ENCODE results near the gene CAPN10. TPM values are rescaled to one million over a fixed set of nuclear protein-coding genes. Genes with fewer than 3 reads are reported as not detected.

CAPN10 gene
- total and polyA plus RNA-seq, 4 donors: 15.0 to 50.8 (median 41.8) TPM

- Histone ChIP-seq H3K27me3 (ENCODE audit: control insufficient read depth, insufficient read depth, low read length) (no peaks in the 10 kb centered on the region), H3K4me3 (ENCODE audit: low read depth, low read length) (peak overlapping the region; percentile 97), H3K9me3 (ENCODE audit: control insufficient read depth, insufficient read depth, low read length) (no peaks in the 10 kb centered on the region), H3K27ac (ENCODE audit: low read depth, low read length) (no peak overlapping the region), H3K4me1 (ENCODE audit: control insufficient read depth, insufficient read depth, low read length) (peaks cover 34% of the 10 kb centered on the region), H3K36me3 (ENCODE audit: control insufficient read depth, insufficient read depth, low read length) (peaks cover 51% of the 10 kb centered on the region)
- DNase-seq (ENCODE audit: low read depth in 4 of 6, low spot score in 6 of 6): no peak
- WGBS (ENCODE audit: insufficient coverage): 77% methylated on average over 10 of the region's 10 CpGs
These were observed 1.6 kb downstream of the CAPN10 start for GRCh38 chr2:240588006-240588655.

GRCh38 chr2:240588669-240589068 lies 2.1 kb downstream of the CAPN10 start:
- Histone ChIP-seq H3K27ac (ENCODE audit: low read depth, low read length) (no peak overlapping the region), H3K36me3 (ENCODE audit: control insufficient read depth, insufficient read depth, low read length) (peaks cover 57% of the 10 kb centered on the region), H3K4me3 (ENCODE audit: low read depth, low read length) (no peak overlapping the region), H3K27me3 (ENCODE audit: control insufficient read depth, insufficient read depth, low read length) (no peaks in the 10 kb centered on the region), H3K9me3 (ENCODE audit: control insufficient read depth, insufficient read depth, low read length) (no peaks in the 10 kb centered on the region), H3K4me1 (ENCODE audit: control insufficient read depth, insufficient read depth, low read length) (peaks cover 39% of the 10 kb centered on the region)
- DNase-seq (ENCODE audit: low read depth in 4 of 6, low spot score in 6 of 6): no peak
- 94% methylated on average over 4 of the region's 4 CpGs for WGBS (ENCODE audit: insufficient coverage)

GRCh38 chr2:240589375-240589774 lies 2.8 kb downstream of the CAPN10 start:
- peaks cover 46% of the 10 kb centered on the region for H3K4me1 ChIP-seq (ENCODE audit: control insufficient read depth, insufficient read depth, low read length)
- H3K27me3 ChIP-seq (ENCODE audit: control insufficient read depth, insufficient read depth, low read length): no peaks in the 10 kb centered on the region
- no peaks in the 10 kb centered on the region for H3K9me3 ChIP-seq (ENCODE audit: control insufficient read depth, insufficient read depth, low read length)
- H3K36me3 ChIP-seq (ENCODE audit: control insufficient read depth, insufficient read depth, low read length): peaks cover 59% of the 10 kb centered on the region
- no peak for DNase-seq (ENCODE audit: low read depth in 4 of 6, low spot score in 6 of 6)
- no peak overlapping the region for H3K4me3 ChIP-seq (ENCODE audit: low read depth, low read length)
- WGBS (ENCODE audit: insufficient coverage): 82% methylated on average over 13 of the region's 14 CpGs
- no peak overlapping the region for H3K27ac ChIP-seq (ENCODE audit: low read depth, low read length)

GRCh38 chr2:240589850-240590525 lies 3.5 kb downstream of the CAPN10 start:
- no peak overlapping the region for H3K4me3 ChIP-seq (ENCODE audit: low read depth, low read length)
- H3K4me1 ChIP-seq (ENCODE audit: control insufficient read depth, insufficient read depth, low read length): peaks cover 47% of the 10 kb centered on the region
- no peak overlapping the region for H3K27ac ChIP-seq (ENCODE audit: low read depth, low read length)
- no peaks in the 10 kb centered on the region for H3K9me3 ChIP-seq (ENCODE audit: control insufficient read depth, insufficient read depth, low read length)
- 90% methylated on average over 16 of the region's 16 CpGs for WGBS (ENCODE audit: insufficient coverage)
- H3K36me3 ChIP-seq (ENCODE audit: control insufficient read depth, insufficient read depth, low read length): peaks cover 60% of the 10 kb centered on the region
- DNase-seq (ENCODE audit: low read depth in 4 of 6, low spot score in 6 of 6): no peak
- H3K27me3 ChIP-seq (ENCODE audit: control insufficient read depth, insufficient read depth, low read length): no peaks in the 10 kb centered on the region

- Histone ChIP-seq H3K27me3 (ENCODE audit: control insufficient read depth, insufficient read depth, low read length) (no peaks in the 10 kb centered on the region), H3K36me3 (ENCODE audit: control insufficient read depth, insufficient read depth, low read length) (peaks cover 67% of the 10 kb centered on the region), H3K9me3 (ENCODE audit: control insufficient read depth, insufficient read depth, low read length) (no peaks in the 10 kb centered on the region), H3K27ac (ENCODE audit: low read depth, low read length) (no peak overlapping the region), H3K4me3 (ENCODE audit: low read depth, low read length) (no peak overlapping the region), H3K4me1 (ENCODE audit: control insufficient read depth, insufficient read depth, low read length) (peaks cover 47% of the 10 kb centered on the region)
- WGBS (ENCODE audit: insufficient coverage): 95% methylated on average over 21 of the region's 21 CpGs
- no peak for DNase-seq (ENCODE audit: low read depth in 4 of 6, low spot score in 6 of 6)
These were observed 4.2 kb downstream of the CAPN10 start for GRCh38 chr2:240590681-240591111.

- H3K4me3 ChIP-seq (ENCODE audit: low read depth, low read length): no peak overlapping the region
- H3K9me3 ChIP-seq (ENCODE audit: control insufficient read depth, insufficient read depth, low read length): no peaks in the 10 kb centered on the region
- no peak overlapping the region for H3K27ac ChIP-seq (ENCODE audit: low read depth, low read length)
- H3K36me3 ChIP-seq (ENCODE audit: control insufficient read depth, insufficient read depth, low read length): peaks cover 73% of the 10 kb centered on the region
- H3K4me1 ChIP-seq (ENCODE audit: control insufficient read depth, insufficient read depth, low read length): peaks cover 50% of the 10 kb centered on the region
- H3K27me3 ChIP-seq (ENCODE audit: control insufficient read depth, insufficient read depth, low read length): no peaks in the 10 kb centered on the region
- no CpG with 5 or more reads among the region's 6 CpGs for WGBS (ENCODE audit: insufficient coverage)
- no peak for DNase-seq (ENCODE audit: low read depth in 4 of 6, low spot score in 6 of 6)
These were observed 4.7 kb downstream of the CAPN10 start for GRCh38 chr2:240591226-240591625.

- no peak overlapping the region for H3K27ac ChIP-seq (ENCODE audit: low read depth, low read length)
- H3K36me3 ChIP-seq (ENCODE audit: control insufficient read depth, insufficient read depth, low read length): peaks cover 78% of the 10 kb centered on the region
- H3K27me3 ChIP-seq (ENCODE audit: control insufficient read depth, insufficient read depth, low read length): no peaks in the 10 kb centered on the region
- DNase-seq (ENCODE audit: low read depth in 4 of 6, low spot score in 6 of 6): no peak
- 95% methylated on average over 13 of the region's 13 CpGs for WGBS (ENCODE audit: insufficient coverage)
- peaks cover 56% of the 10 kb centered on the region for H3K4me1 ChIP-seq (ENCODE audit: control insufficient read depth, insufficient read depth, low read length)
- no peak overlapping the region for H3K4me3 ChIP-seq (ENCODE audit: low read depth, low read length)
- H3K9me3 ChIP-seq (ENCODE audit: control insufficient read depth, insufficient read depth, low read length): no peaks in the 10 kb centered on the region
These were observed 5.2 kb downstream of the CAPN10 start for GRCh38 chr2:240591784-240592183.

- Histone ChIP-seq H3K27ac (ENCODE audit: low read depth, low read length) (no peak overlapping the region), H3K36me3 (ENCODE audit: control insufficient read depth, insufficient read depth, low read length) (peaks cover 92% of the 10 kb centered on the region), H3K27me3 (ENCODE audit: control insufficient read depth, insufficient read depth, low read length) (no peaks in the 10 kb centered on the region), H3K4me1 (ENCODE audit: control insufficient read depth, insufficient read depth, low read length) (peaks cover 48% of the 10 kb centered on the region), H3K9me3 (ENCODE audit: control insufficient read depth, insufficient read depth, low read length) (no peaks in the 10 kb centered on the region), H3K4me3 (ENCODE audit: low read depth, low read length) (no peak overlapping the region)
- WGBS (ENCODE audit: insufficient coverage): 92% methylated on average over 20 of the region's 20 CpGs
- DNase-seq (ENCODE audit: low read depth in 4 of 6, low spot score in 6 of 6): peak in 1 of 6 donors; percentile 33
These were observed 6.6 kb downstream of the CAPN10 start for GRCh38 chr2:240593026-240593702.

GRCh38 chr2:240593703-240594451 lies 7.3 kb downstream of the CAPN10 start:
- H3K9me3 ChIP-seq (ENCODE audit: control insufficient read depth, insufficient read depth, low read length): no peaks in the 10 kb centered on the region
- H3K27ac ChIP-seq (ENCODE audit: low read depth, low read length): no peak overlapping the region
- WGBS (ENCODE audit: insufficient coverage): 87% methylated on average over 19 of the region's 19 CpGs
- DNase-seq (ENCODE audit: low read depth in 4 of 6, low spot score in 6 of 6): no peak
- no peak overlapping the region for H3K4me3 ChIP-seq (ENCODE audit: low read depth, low read length)
- H3K27me3 ChIP-seq (ENCODE audit: control insufficient read depth, insufficient read depth, low read length): no peaks in the 10 kb centered on the region
- peaks cover 99% of the 10 kb centered on the region for H3K36me3 ChIP-seq (ENCODE audit: control insufficient read depth, insufficient read depth, low read length)
- H3K4me1 ChIP-seq (ENCODE audit: control insufficient read depth, insufficient read depth, low read length): peaks cover 43% of the 10 kb centered on the region

Measured in spinal cord (tissue), 10 donors.